Prostate gland (tissue), 2 donors: ENCODE data around the gene ZFHX3.

ENCODE experiments used
- CTCF ChIP-seq, 4 experiments: fragments of 200-600 bp in 2 of 4; fragments of 450-650 bp in 2 of 4; sonication (generic) in 2 of 4; IDR thresholded peaks; 1 replicate in 3 of 4; 2 replicates in 1 of 4; pipeline ENCODE4 v1.5.1; 2016 to 2019; ENCODE audit warnings: antibody characterized with exemption in 4 of 4, mild to moderate bottlenecking in 2 of 4, moderate library complexity in 2 of 4
- POLR2A ChIP-seq: fragments of 450-650 bp; IDR thresholded peaks from one replicate; pipeline ENCODE4 v1.6.1; 2016; ENCODE audit warnings: antibody characterized with exemption, mild to moderate bottlenecking

- TF ChIP-seq CTCF (IDR thresholded peaks at IDR 0.05): no peak
- no peak for TF ChIP-seq POLR2A
These were observed 41.9 kb downstream of the ZFHX3 start for GRCh38 chr16:73006026-73006425.
